Muscle layer of colon (tissue), 2 donors: ENCODE data around the gene LRRC7.
"Not testable (repeated sequence)": the region's sequence is repeated elsewhere in the genome, so short reads cannot be mapped to it uniquely, and the experiment has no call there.

ENCODE experiments used
- H3K27ac ChIP-seq: one replicate; pipeline ENCODE4 v1.7.0; 2013; ENCODE audit warnings: low read depth, mild to moderate bottlenecking, low read length, moderate library complexity
- H3K27me3 ChIP-seq, 2 donors: one replicate each; pipeline ENCODE4 v1.7.0; 2013; ENCODE audit warnings: low read length in 2 of 2, mild to moderate bottlenecking in 2 of 2; ENCODE audit not compliant: insufficient read depth in 2 of 2, control insufficient read depth in 1 of 2
- H3K36me3 ChIP-seq: one replicate; pipeline ENCODE4 v1.7.0; 2013; ENCODE audit warnings: mild to moderate bottlenecking, low read length; ENCODE audit not compliant: insufficient read depth
- H3K4me1 ChIP-seq: one replicate; pipeline ENCODE4 v1.7.0; 2013; ENCODE audit warnings: mild to moderate bottlenecking, low read length; ENCODE audit not compliant: insufficient read depth
- H3K4me3 ChIP-seq, 2 donors: one replicate each; pipeline ENCODE4 v1.7.0; 2013; ENCODE audit warnings: low read length in 2 of 2, low read depth in 1 of 2, mild to moderate bottlenecking in 1 of 2, moderate library complexity in 1 of 2
- H3K9ac ChIP-seq: one replicate; pipeline ENCODE4 v1.7.0; 2013; ENCODE audit warnings: low read length
- H3K9me3 ChIP-seq: one replicate; pipeline ENCODE4 v1.7.0; 2013; ENCODE audit warnings: mild to moderate bottlenecking, low read length
- donor health status: abdominal sarcoma.
- donor health status: Adenocarcinoma of cecum.

The LRRC7 gene

GRCh38 chr1:70045581-70045980 is 477.9 kb downstream of the LRRC7 start:
- not testable (repeated sequence) for H3K27ac ChIP-seq, H3K36me3 ChIP-seq, H3K27me3 ChIP-seq, H3K4me1 ChIP-seq, H3K4me3 ChIP-seq, H3K9ac ChIP-seq, H3K9me3 ChIP-seq

DNA sequence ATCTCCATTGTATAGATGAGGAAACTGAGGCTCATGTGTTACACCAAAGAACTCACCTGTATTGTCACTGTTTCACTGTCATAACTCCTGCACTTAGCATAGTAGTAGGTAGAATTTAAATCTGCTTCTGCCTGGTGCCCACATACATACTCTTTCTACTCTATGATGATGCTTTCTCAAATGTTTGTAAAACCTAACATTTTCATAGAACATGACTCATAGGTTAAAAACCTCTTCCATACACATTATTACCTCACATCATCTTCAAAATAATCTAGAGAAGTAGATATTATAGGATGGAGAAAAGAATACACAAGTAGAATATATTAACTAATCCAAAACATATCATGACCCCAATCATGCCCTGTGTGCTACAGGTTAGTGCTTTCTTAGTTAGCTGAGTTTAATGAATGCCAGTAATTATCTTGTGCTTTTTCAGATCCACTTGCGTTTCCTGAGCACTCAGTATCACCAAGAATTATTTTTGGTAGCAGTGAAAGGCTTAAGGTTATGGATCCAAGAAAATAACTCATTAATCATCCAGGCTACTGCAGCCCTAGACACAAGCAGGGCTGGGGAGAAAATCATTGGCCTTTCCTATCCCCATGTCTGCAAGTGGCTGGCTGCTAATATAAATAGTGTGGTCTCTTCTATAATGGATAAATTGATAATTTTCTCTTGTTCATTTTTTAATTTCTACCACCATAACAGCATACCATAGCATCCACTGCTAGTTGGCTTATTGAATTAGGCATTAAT is 480.8 kb downstream of the LRRC7 start:
- Histone ChIP-seq H3K27ac (no peak overlapping the region), H3K4me1 (no peaks in the 10 kb centered on the region), H3K36me3 (no peaks in the 10 kb centered on the region), H3K27me3 (no peaks in the 10 kb centered on the region), H3K9me3 (no peaks in the 10 kb centered on the region), H3K4me3 (no peak overlapping the region), H3K9ac (no peak overlapping the region)

GRCh38 chr1:70051926-70052325 is 484.2 kb downstream of the LRRC7 start:
- no peak overlapping the region for H3K27ac ChIP-seq
- H3K9ac ChIP-seq, result no peak overlapping the region
- no peaks in the 10 kb centered on the region for H3K27me3 ChIP-seq
- no peak overlapping the region for H3K4me3 ChIP-seq
- no peaks in the 10 kb centered on the region for H3K36me3 ChIP-seq
- H3K4me1 ChIP-seq, result no peaks in the 10 kb centered on the region
- no peaks in the 10 kb centered on the region for H3K9me3 ChIP-seq

- H3K4me1 ChIP-seq, result no peaks in the 10 kb centered on the region
- no peaks in the 10 kb centered on the region for H3K36me3 ChIP-seq
- H3K27me3 ChIP-seq, result no peaks in the 10 kb centered on the region
- no peak overlapping the region for H3K9ac ChIP-seq
- H3K9me3 ChIP-seq, result no peaks in the 10 kb centered on the region
- H3K27ac ChIP-seq, result no peak overlapping the region
- H3K4me3 ChIP-seq, result no peak overlapping the region
Observed at GRCh38 chr1:70057500-70057899, 489.8 kb downstream of the LRRC7 start.

DNA sequence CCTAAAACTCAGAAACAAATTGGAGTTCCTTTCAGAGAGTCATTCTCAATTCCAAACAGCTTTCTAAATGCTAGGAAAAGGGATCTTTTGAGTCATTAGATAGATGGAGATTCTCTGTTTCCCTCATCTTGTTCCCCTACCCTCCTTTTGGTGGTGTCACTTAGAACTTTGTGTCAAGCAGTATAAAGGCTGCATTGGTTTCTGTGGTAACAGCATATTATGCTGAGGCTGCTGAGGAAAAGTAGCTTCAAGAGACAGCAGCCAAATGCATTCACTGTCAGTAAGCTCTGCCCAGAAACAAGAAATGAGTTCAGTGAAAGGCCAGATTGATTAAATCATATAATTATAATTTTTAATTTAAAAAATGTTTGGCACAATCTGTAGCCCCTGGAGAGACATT is 493.5 kb downstream of the LRRC7 start:
- Histone ChIP-seq H3K9ac (no peak overlapping the region), H3K4me1 (no peaks in the 10 kb centered on the region), H3K9me3 (no peaks in the 10 kb centered on the region), H3K27ac (no peak overlapping the region), H3K4me3 (no peak overlapping the region), H3K27me3 (no peaks in the 10 kb centered on the region), H3K36me3 (no peaks in the 10 kb centered on the region)

DNA sequence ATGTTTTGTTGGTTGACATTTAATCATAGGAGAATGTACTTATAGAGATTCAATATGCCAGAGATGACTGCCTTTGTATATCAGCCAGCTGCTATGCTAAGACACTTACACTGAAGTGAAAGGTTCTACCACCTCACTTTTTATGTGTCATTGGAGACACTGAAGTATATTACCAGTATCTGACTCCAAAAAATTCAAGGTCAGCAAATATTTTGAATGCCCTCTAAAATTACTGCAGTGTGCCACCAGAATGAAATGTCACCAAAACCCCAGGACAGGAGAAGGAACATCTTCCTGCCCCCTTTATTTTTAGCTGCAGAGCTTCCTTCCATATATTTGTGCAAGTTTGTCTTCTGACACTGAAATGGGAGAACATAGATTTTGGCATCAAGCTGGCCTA is 496.1 kb downstream of the LRRC7 start:
- no peaks in the 10 kb centered on the region for H3K27me3 ChIP-seq
- H3K36me3 ChIP-seq, result no peaks in the 10 kb centered on the region
- no peak overlapping the region for H3K27ac ChIP-seq
- H3K9me3 ChIP-seq, result no peaks in the 10 kb centered on the region
- H3K9ac ChIP-seq, result no peak overlapping the region
- no peak overlapping the region for H3K4me3 ChIP-seq
- H3K4me1 ChIP-seq, result no peaks in the 10 kb centered on the region

DNA sequence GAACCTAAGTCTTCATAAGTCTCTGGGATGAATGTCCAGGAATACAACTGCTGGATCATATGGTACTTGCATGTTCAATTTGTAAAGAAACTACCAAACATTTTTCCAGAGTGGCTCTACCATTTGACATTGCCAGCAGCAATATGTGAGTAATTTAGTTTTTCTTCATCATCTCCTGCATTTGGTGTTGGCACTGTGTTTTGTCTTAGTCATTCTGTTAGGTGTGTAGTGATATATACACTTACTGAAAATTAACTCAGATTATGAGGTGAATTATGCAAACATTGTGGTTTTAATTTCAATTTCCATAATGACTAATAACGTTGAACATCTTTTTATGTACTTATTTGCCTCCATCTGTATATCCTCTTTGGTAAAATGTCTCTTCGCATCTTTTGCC is 499.0 kb downstream of the LRRC7 start:
- Histone ChIP-seq H3K9me3 (no peaks in the 10 kb centered on the region), H3K27ac (no peak overlapping the region), H3K36me3 (no peaks in the 10 kb centered on the region), H3K4me1 (peaks cover 4% of the 10 kb centered on the region), H3K9ac (no peak overlapping the region), H3K4me3 (no peak overlapping the region), H3K27me3 (no peaks in the 10 kb centered on the region)

GRCh38 chr1:70071601-70072000 is 503.9 kb downstream of the LRRC7 start:
- Histone ChIP-seq H3K9ac (no peak overlapping the region), H3K27me3 (no peaks in the 10 kb centered on the region), H3K4me3 (no peak overlapping the region), H3K27ac (no peak overlapping the region), H3K4me1 (peaks cover 4% of the 10 kb centered on the region), H3K9me3 (no peaks in the 10 kb centered on the region), H3K36me3 (no peaks in the 10 kb centered on the region)

GRCh38 chr1:70072231-70072751 is 504.6 kb downstream of the LRRC7 start:
- no peaks in the 10 kb centered on the region for H3K36me3 ChIP-seq
- H3K27ac ChIP-seq, result no peak overlapping the region
- H3K4me1 ChIP-seq, result peaks cover 4% of the 10 kb centered on the region
- H3K27me3 ChIP-seq, result no peaks in the 10 kb centered on the region
- no peaks in the 10 kb centered on the region for H3K9me3 ChIP-seq
- no peak overlapping the region for H3K4me3 ChIP-seq
- H3K9ac ChIP-seq, result no peak overlapping the region

GRCh38 chr1:70075761-70076160 is 508.0 kb downstream of the LRRC7 start:
- Histone ChIP-seq H3K9ac (no peak overlapping the region), H3K9me3 (no peaks in the 10 kb centered on the region), H3K27me3 (no peaks in the 10 kb centered on the region), H3K4me3 (no peak overlapping the region), H3K27ac (no peak overlapping the region), H3K36me3 (no peaks in the 10 kb centered on the region), H3K4me1 (peaks cover 4% of the 10 kb centered on the region)

DNA sequence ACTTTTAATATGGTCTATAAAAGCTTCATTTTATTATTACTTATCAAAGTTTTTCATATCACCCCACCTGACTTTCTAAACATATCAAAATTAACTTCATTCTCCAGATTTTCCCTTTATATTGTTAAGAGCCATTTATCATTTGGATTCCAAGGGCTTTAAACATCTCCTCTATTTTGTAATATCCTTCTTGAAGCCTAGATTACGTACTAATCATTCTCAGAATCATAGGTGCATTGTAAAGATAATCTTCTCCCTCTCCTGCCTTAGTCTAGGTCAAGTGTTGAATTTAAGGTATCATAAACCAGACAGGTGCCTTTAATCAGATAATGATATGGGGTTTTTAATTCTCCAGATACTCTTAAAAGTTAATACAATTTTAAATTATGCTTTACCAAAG is 509.3 kb downstream of the LRRC7 start:
- no peak overlapping the region for H3K4me3 ChIP-seq
- no peaks in the 10 kb centered on the region for H3K36me3 ChIP-seq
- no peaks in the 10 kb centered on the region for H3K4me1 ChIP-seq
- no peak overlapping the region for H3K27ac ChIP-seq
- no peaks in the 10 kb centered on the region for H3K9me3 ChIP-seq
- H3K9ac ChIP-seq, result no peak overlapping the region
- H3K27me3 ChIP-seq, result no peaks in the 10 kb centered on the region

- Histone ChIP-seq H3K4me1 (no peaks in the 10 kb centered on the region), H3K27me3 (no peaks in the 10 kb centered on the region), H3K36me3 (no peaks in the 10 kb centered on the region), H3K4me3 (no peak overlapping the region), H3K27ac (no peak overlapping the region), H3K9me3 (no peaks in the 10 kb centered on the region), H3K9ac (no peak overlapping the region)
Observed at GRCh38 chr1:70079546-70079945, 511.8 kb downstream of the LRRC7 start.
